Right forelimb (tissue), 1 donor: ENCODE data around the gene IER2.

Experiments used
- DNase-seq: peaks from one replicate; pipeline ENCODE4 v3.0.0-alpha.2; 2018

The IER2 gene

GRCh38 chr19:13150187-13150930, at the start of gene IER2, which contains the start of gene STX10:
Gene IER2, plus strand, starts transcription at chr19:13150411. Its CDS starts 2,776 bp downstream, at chr19:13153187.
Gene STX10, minus strand, starts transcription at chr19:13150375. Its CDS starts 202 bp downstream, at chr19:13150173.
- DNase-seq: peak; percentile 95

- no peak for DNase-seq
Observed at GRCh38 chr19:13100841-13101589, 49.2 kb upstream of the IER2 start.

DNA sequence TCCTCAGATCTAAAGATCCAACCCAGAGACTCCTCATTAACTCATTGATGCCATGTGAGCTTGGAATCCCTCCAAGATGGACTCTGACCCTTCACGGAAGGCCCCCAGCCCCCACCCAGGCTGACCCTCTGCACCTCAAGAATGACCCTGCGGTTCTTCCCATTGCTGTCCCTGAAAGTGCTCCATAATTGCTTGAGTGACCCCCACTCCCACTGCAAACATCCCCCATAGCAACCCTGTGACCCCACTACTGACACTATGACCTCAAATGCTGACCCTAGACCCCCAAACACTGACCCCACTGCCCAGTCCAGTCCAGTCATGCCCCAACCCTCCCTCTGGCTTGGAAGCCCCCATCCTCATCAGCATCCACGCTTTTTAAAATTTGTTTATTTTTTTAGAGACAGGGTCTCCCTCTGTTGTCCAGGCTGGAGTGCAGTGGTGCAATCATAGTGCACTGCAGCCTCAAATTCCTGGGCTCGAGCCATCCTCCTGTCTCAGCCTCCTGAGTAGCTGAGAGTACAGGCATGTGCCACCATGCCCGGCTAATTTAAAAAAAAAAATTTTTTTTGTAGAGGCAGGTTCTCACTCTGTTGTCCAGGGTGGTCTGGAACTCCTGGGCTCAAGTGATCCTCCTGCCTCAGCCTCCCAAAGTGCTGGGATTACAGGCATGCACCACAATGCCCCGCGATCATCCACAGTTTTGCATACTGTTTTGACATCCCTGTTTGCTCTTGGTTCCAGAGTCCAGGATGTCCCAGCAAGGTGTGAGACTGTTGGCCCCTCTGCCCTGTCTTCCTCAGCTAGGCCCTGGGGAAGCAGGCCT, 48.4 kb upstream of the IER2 start:
- no peak for DNase-seq

DNA sequence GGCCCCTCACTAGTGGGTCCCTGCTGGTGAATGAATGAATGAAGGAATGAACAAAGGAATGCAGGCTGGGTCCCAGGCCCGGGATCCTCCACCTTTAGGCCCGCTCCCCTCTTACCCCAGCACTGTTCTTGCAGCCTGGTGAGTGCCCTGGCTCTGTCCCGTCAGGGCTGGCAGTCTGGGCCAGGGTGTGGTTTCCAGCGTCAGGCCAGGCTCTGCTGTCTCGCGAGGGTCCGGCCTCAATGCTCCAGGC, 47.9 kb upstream of the IER2 start:
- DNase-seq: no peak

DNA sequence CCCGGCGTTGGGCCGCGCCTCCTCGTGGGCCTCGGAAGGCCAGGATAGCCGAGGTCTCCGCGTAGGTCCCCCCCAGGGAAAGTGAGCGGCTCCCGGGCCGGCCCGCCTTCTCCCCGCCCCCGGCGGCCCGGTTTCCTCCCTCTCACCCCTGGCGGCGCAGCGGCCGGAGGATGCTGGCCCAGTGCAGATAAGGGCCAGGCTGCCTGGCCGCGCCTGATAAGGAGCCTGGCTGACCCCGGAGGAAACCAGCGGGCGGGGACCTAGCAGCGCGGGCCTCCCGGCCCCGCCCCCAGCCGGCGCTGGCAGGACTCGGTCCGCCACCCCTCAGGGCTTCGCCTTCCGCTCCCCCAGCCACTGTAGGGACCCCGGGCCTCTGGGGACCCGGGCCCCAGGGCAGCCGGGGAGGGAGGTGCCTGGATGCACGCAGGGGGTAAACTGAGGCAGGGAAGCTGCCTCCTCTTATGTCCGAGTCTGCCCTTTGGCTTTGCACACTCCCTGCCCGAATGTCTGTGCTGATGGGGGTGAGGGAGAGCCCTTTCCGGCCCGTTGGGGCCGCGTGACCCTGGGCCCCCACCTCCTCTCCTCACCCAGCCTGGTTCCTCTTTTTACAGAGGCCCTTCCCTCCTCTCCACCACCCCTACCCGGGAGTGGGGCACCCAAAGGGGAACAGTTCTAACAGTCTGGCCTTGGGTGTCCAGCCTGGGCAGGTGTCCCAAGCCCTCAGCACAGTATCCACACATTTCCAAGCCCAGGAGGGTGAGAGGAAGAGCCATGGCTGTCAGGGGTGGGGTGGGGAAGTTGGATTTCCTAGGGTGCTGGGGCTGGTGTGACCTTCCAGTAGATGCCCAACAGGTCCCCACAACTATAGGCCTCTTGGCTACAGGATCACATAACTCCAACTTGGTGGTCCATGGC, 47.3 kb upstream of the IER2 start, which contains the start of gene LYL1:
TSS of gene LYL1 (minus strand) at position 193 of the 915 bp plus-strand sequence. CDS start 1,687 bp downstream, outside the sequence.
- DNase-seq: no peak

GRCh38 chr19:13103581-13104359, 46.4 kb upstream of the IER2 start:
- no peak for DNase-seq

GRCh38 chr19:13104360-13104847, 45.8 kb upstream of the IER2 start:
- DNase-seq: peak; percentile 73

DNA sequence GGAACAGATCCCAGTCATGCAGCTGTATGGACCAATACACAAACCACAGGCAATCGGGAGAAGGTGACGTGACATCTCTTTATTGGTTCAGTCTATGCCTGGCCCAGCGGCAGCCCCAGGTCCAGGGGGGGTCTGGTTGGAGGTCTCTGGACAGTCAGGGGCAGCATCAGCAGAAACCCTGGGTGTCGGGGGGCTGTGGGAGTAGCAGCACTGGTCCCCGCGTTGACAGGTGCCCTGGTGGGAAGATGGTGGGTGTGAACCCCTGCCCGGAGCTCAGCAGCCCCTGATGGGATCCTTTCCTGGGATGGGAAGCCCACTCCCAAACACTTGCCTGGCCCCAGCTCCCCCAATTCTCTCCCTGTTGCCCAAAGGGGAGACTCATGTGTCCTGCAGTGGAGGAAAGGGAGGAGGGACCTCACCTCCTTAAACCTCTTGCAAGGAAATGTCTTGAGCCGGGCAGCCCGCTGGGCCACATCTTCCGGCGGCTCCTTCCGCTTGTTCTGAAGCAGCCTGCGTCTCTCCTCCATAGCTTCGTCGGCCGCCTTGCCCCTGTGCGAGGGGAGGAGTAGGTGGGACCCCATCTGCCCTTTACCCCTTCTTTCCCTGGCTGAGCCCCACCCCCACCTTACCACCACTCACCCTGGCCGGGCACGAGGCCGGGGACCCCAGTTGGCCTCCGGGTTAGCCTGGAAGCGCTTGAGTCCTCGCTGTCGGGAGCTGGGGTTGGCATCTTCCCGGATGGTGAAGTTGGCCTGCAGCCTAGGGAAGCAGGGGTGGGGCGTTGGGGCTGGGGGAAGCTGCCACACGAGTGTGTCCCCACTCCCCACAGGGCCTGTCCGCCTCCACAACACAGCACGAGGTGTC, 45.1 kb upstream of the IER2 start:
- no peak for DNase-seq

- DNase-seq: no peak
Observed at GRCh38 chr19:13109361-13110098, 40.7 kb upstream of the IER2 start.

DNA sequence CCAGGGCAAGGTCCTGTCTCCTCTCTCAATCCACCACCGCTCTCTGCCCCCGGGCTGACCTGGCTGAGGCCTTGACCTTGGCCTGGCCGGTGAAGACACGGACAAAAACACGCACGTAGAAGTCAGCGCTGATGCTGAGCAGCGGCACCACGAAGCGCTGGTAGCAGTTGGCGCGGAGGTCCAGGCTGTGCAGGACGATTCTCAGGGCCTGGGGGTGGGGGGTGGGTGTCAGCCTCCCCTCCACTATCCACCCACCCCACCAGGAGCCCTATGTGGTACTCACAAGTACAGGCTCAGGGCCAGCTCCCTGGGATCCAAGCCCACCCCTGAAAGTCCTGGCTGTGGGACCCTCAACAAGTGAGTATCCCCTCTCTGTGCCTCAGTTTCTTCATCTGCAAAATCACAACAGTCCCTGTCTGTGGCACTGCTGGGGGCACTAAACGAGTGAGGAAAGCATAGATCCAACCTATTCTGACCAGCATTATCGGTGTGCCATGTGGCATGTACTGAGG, 40.1 kb upstream of the IER2 start:
- no peak for DNase-seq

- no peak for DNase-seq
Observed at GRCh38 chr19:13112555-13112954, 37.7 kb upstream of the IER2 start.

DNA sequence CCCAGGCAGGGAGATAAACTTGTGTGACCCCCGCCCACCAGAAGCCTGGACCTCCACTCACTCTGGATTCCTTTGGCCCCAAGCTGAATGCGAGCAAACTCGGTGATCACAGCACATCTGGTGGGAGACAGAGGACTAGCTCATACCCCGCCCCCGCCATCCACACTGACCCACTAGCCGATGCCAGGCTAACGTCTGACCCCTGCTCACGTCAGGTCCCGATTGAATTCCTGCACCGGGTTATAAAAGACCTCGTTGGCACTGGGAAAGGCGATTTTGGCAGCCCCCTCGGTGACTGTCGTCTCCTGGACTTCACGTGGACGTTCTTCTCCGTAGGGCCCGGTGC, 34.3 kb upstream of the IER2 start:
- DNase-seq: no peak

DNA sequence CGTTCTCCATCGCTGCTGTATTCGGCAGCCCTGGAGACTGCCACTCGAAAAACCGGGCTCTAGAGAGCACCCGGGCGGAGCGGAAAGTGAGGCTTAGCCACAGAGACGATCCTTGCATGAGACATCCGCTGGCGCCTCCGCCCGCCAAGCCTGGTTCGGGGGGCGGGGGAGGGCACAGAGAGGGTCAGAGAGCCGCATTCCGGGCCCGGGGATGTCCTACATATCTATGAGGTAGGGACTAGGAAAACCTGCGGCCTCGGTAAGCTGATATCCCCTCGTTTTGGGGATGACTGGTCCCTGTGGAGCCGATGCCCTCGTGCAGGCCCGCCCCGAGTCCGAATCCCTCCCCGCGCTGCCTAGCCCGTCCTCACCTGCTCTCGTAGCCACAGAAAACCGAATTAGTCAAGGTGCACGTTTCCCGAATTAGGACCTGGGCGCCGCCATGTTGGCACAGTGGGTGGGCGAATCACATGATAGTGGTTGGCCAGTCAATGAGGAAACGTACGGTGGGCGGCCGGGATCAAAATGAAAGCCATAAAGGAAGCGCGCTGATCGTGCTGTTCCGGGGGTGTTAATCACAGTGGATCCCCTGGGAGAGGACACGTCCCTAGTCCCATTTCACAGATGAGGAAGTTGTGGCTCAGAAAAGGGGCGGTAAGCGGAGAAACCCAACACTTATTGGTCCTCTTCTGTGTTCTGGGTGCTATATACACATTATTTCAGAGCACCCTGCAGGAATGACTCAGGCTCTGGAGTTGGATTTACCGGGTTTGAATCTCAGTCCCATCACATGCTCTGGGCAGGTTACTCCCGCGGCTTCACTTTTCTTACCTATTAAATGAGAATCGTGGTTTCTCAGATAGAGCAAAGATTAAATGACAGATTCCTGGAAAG, 33.7 kb upstream of the IER2 start, which contains the start of gene TRMT1:
TSS of gene TRMT1 (minus strand) at position 459 of the 894 bp plus-strand sequence. CDS start at position 118, 341 bp downstream.
- peak; percentile 95 for DNase-seq

GRCh38 chr19:13117176-13117771, 32.9 kb upstream of the IER2 start:
- no peak for DNase-seq

DNA sequence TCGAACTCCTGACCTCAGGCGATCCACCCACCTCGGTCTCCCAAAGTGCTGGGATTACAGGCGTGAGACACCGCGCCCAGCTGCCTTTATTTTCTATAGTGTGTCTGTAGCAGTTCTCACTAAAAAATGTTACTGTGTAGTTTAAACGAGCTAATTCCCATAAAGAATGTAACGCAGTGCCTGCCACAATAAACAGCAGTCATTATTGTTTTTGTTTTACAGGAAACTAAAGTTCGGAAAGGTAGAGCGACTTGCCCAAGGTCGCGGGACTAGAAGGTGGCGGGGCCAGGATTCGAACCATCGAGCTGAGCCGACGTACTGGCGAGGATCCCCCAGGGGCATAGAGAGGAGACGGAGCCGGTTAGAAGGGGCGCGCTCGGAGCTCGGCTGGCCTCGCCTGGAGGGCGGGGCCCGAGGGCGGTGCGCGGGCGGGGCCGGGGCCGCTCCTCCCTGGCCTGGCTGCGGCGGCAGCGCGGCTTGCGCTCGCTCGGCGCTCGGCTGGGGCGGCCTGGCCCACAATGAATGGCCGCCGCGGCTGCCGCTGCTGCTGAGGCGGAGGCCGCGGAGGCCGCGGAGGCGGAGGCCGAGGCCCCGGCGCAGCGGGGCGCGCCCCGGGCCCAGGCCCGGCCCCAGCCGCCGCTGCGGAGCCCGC, 32.3 kb upstream of the IER2 start, which contains the start of gene NACC1:
TSS of gene NACC1 (plus strand) at position 493 of the 652 bp plus-strand sequence. CDS start 16,944 bp downstream, outside the sequence.
- DNase-seq: peak; percentile 95

- peak; percentile 60 for DNase-seq
Observed at GRCh38 chr19:13118424-13119193, 31.6 kb upstream of the IER2 start.
